Activated CD4-positive, CD25-positive, alpha-beta regulatory T cell treated with anti-CD3 and anti-CD28 coated beads, Interleukin-2, amount 50 U/mL, for 24 hours (primary cell): ENCODE measurements around the gene ELMO1.

Experiments used
- ATAC-seq, 2 donors: fragments of 150-1000 bp; cut with Tn5 transposase; one replicate each; pipeline ENCODE4 v1.10.0; 2021; ENCODE audit warnings: mild to moderate bottlenecking in 1 of 2, moderate library complexity in 1 of 2

Gene ELMO1

DNA sequence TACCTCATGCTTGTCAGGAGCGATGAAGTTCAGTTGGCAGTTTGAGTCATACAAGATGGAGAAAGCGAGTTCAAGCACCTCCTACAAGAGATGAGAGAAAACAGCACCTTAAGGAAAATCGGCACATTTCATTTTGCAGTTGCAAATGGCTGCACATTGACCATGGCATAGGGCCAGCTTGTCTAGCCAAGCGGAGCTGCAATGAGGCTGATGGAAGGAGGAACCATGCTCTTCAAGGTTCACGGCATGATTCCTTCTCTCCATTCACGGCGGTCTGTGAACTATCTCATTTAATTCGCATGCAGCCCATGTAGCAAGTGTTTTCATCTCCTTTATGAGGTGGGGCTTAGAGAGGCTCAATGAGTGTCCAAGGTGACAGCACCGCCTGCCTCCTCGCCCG lies 587.0 kb downstream of the ELMO1 start:
- ATAC-seq = no peak

DNA sequence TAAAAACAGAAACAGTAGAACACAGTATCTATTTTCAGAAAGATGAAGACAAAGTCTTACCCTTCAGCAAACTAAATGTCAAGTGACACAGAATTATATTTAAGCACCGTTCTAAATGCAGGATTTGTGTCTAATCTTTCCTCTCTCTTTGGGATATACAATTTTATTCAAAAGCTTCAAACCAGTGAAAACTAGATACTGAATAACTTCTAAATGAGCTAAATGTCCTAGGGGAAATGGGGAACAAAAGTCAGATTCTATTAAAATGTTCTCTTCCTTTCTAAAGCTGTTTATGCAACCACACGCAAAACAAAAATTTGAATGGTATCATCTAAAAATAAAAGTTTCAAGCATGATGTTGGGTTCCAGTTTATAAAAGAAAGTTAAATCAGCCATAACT lies 588.0 kb downstream of the ELMO1 start:
- ATAC-seq = no peak

DNA sequence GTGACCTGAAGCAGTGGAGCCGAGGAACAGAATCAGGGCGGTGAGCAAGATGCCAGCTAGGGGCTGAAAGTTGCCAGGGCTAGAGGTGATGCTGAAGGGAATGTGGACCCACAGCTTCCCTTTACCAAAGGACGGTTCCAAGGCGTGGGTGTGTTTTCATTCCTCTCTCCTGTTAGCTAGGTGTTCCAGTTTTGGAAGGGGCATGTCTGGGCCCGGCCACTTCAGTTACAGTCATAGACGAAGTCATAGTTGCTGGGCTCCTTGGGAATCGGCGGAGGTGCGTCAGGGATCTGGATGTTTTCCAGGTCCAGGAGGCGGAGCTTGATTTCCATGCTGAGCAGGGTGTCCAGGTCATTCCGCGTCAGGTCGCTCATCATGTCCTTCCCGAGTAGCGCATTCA lies 593.3 kb downstream of the ELMO1 start:
- ATAC-seq = no peak

DNA sequence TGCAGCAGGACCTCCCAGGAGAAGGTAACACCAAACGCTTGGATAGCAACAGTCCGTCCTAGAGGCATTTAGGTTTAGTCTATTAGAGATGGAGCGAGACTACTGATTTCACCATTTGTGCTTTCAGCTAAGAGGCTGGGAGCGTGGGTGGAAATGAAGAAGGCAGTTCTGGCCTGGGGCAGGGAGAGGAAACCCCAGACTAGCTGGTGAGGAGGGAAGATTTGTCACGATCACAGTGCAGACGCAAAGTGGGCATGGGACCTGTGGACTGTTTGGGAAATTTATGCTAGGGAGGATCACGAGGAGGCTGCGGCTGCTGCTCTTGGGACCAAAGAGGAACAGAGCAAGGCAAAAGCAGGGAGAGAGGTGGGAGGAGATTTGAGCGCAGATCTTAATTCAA lies 594.0 kb downstream of the ELMO1 start:
- no peak for ATAC-seq

DNA sequence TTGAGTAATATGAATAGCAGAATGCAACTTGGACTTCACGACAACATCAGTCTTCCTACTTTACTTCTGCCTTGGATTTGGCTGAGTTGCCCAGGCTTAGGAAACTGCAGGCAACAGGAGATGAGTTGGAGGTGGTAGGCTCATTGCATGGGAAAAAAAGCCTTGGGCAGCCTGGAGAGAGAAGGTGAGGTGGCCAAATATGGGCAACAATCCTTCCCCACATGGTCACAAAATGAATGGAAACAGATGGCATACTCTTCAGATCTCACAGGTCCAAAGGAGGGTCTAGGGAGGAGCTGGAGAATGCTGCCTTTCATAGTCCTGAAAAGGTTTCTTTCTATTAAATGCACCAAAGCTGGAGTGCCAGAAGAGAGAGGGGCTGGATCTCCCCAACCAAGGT lies 595.7 kb downstream of the ELMO1 start:
- ATAC-seq = no peak

DNA sequence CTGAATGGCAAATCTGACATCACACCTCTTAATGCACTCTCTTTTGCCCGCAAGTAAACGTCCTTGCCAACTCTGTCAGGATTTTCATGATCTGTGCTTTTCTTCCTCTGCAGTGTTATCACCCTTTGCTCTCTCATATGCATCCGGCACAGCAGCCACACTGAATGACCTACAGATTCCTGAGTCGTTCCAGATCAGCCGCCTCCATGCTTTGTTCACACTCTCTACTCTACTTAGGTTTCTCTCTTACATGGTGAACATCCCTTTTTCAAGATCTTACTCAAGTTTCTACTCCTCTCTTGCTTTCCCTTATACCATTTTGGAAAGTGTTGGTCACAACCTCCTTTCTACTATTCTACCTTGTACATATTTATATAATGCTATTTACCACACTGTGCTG lies 596.6 kb downstream of the ELMO1 start:
- ATAC-seq = no peak

DNA sequence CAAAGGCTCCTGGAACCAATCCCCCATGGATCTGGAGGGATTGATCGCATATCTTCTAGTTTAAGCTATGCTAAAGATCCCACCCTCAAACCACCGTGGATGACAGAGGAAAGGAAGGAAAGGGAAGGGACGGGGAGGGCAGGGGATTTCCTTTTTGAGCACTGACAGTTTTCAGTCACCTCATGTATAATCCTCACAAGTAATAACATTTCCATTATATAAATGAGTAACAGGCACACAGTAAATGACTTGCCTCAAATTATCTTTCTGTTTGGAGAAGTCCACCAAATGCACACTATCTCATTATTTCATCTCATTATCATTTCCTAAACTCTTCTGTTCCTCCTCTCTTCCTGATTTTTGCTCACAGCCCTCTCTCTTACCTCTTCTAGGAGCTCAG lies 597.3 kb downstream of the ELMO1 start:
- no peak for ATAC-seq

DNA sequence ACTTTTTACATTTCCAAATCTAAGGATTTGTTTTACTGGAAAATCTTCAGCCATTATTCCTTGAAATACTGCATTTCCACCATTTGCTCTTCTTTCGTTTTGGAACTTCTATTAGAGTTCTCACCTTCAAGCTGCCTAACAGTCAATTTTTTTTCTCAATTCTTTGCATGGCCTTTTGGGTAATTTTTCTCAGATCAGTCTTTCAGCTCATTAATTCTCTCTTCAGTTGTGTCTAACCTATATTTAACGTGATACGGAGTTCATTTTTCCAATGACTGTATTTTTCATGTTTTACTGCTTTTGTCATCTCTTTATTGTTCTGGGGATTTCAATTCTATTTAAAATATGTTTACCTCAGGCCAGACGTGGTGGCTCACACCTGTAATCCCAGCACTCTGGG lies 600.7 kb downstream of the ELMO1 start:
- ATAC-seq = no peak

DNA sequence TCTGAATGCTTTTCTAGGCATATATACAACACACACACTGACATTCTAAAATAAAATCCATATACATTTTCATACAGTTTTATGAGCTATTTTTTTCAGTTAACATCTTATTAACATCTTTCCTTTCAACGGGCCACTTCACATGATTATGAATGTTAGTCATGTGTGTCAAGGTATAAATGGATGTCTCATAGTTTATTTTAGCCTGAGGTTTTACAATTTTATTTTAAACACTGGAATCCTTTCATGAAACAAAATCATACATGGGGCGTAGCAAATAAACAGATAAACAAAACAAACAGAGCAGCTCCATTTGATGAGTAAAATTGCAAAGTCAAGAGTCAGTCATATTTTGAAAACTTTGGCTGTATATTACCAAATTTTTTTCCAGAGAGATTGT lies 604.3 kb downstream of the ELMO1 start:
- no peak for ATAC-seq

DNA sequence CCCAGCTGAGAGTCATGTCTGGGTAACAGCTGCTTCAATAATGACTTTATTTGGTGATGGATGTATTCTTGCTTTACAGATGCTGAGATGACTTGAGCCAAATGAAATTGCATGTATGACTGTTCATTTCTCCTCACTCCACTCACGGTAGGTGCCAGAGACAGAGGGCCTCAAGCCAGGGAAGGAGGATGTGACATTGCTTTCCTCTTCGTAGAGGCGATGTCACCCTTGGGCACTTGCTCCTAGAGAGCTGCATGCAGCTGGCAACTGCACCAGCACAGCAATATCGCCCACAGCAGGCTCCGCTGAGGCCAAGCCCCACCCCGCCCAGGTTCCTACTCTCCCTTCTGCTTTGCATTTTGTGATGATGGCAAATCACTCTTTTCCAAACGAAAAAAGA lies 607.8 kb downstream of the ELMO1 start:
- ATAC-seq = no peak

DNA sequence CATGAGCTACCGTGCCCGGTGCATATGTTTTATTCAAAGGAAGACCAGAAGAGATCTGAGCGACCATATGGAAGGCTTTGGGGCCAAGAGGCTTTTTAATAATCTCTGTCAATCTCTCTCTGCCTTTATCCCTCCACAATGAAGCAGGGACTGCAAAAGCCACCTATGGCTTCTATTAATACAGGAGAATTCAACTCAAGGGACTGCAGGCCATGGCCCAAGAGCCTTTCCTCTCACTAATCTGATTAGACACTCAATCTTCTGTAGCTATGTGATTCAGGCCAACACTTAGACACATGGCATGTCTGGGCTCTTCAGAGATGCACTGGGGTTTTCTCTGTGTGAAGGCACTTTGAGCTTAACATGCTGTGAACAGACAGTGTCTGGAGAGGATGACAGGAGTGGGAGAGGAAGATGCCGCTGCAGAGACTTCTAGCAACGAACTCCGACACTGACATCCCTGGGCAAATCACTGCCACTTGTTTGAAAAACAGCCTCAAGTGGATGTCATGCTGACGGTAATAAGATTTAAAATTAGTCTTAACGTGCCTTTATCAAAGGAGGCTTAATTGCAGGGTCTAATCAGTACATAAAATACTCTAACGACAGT lies 609.9 kb downstream of the ELMO1 start:
- ATAC-seq = no peak

DNA sequence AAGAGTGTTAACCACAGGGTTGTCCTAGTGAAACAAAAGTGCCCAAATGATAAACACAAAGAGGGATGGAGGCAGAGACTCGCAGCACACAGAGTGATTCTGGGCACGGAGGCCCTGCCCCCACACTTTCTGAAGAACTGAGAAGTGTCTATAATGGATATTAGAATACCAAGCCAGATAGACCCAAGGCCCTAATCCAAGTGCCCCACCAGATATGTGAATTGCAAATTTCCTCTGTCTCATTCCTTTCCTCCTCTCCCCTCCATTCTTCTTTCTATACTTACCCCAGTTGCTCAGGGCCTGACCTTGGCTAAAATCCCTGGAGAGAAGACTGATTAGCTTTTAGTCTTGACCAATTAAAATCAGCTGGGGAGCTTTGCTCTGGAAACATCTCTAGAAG lies 617.6 kb downstream of the ELMO1 start:
- no peak for ATAC-seq

DNA sequence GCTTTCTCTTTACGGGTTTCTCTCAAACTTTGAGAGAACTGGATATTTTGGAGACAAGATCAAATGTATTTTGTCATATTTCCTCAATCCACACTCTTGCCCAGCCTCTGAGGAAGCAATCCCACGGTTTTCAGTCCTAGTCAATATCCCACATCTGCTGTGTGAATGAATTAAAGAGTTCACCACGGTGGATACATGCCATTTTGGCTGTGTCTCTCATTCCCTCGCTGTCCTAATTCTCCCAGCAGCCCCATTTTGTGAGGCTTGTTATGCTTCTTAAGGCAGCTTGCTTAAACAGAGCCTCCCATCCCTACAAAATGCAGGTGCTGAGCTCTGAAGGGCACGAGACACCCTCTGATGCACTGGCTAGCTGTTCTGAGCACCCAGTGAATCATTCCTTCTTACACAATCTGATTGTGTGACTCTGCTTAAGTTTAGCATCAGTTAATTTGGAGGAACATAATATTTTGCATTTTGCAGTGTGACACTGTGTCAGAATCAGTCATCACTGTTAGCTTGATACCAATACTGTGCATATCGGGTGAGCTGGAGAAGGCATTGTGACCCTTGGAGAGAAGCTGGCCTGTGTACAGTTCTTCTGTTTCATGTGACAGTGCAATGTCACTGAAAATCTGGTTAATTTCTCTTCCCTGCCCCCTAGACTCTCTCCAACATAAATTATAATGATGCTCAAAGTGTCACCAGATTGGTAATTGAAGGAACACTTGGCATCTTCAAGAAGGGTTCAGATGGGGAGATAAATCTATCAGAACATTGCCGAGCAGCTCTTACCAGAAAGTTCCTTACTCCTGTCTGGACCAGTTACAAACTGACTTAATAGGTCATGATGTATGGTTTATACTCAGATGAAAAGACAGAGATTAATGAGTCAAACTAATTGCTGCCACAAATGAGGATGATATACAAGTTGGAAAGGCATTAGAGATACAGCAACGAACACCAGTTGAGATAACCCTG lies 620.6 kb downstream of the ELMO1 start:
- ATAC-seq = no peak

DNA sequence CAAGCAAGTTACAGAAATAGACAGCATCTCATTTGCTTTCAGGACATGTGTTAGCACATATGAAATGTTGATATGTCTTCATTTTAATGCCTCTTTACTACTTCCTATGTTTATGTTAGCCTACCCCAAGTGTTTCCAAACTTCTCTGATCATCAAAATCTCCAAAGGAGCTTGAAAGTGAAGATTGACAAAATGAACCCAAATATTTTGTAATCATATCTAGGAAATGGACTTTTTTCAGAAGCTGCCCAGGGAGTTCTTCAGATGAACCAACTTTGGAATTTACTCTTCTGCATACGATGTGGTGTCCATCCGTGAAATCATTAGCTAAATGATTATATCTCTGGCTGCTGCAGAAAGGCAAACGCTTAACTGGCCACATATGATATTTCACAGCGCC lies 623.2 kb downstream of the ELMO1 start:
- no peak for ATAC-seq

DNA sequence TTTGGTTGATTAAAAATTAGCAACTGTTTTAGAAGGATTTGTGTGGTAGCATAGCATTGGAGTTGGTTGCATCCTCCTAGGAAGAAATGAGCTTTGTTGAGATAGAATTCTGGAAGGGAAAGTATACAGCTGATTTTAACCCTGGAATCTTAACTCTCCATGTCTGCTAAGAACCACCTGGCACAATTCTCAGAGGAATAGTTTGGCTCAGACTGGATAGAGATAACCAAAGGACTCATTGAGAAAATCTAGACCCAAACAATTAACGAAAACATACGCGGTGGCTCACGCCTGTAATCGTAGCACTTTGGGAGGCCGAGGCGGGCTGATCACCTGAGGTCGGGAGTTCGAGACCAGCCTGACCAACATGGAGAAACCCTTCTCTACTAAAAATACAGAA lies 625.3 kb downstream of the ELMO1 start:
- ATAC-seq = no peak

DNA sequence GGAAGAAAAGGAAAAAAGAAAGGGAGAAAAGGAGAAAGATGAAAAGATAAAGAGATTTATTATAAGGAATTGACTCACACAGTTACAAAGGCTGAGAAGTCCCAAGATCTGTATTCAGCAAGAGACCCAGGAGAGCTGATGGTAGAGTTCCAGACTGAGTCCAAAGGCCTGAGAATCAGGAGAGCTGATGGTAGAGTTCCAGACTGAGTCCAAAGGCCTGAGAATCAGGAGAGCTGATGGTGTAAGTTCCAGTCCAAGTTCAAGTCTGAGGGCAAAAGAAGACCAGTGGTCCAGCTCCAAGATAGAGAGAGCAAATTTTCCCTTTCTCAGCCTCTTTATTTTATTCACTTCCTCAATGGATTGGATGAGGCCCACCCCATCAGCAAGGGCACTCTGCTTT lies 627.0 kb downstream of the ELMO1 start:
- no peak for ATAC-seq

DNA sequence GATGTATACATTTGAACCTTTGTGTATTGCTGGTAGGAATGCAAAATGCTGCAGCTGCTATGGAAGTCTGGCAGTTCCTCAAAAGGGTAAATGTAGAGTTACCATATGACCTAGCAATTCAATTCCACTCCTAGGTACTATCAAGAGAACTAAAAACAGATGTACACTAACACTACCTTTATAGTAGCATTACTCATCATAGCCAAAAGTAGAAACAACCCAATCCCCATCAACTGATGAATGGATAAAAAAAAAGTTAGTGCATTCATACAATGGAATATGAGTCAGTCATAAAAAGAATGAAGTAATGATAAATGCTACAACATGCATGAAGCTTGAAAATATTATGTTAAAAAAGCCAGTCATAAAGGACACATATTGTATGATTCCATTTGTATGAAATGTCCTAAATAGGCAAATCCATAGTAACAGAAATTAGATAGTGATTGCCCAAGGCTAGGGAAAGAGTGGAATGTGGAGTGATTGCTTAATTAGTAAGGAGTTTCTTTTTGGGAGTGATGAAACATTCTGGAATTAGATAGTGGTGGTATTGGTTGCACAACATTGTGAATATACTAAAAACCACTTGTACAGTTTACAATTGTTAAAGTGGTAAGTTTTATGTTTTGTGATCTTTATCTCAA lies 628.0 kb downstream of the ELMO1 start:
- peak; percentile 28 to 33 for ATAC-seq

DNA sequence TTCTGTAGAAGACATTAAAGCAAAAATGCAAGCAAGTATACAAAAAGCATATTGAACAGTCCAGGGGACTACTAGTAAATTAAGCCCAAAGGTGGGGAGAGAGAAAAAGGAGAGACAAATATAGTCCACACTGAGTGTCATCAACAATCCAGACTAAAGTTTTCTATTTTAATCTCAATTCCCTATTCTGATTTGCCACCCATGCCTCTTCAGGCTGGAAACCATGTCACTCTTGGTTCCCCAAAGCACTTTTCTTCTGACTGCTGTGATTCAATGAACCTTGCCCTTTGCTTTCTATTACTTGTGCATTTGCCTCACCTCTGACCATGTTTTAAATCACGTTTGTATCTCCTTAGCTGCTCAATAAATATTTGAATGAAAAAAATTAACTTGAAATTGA lies 629.0 kb downstream of the ELMO1 start:
- no peak for ATAC-seq

DNA sequence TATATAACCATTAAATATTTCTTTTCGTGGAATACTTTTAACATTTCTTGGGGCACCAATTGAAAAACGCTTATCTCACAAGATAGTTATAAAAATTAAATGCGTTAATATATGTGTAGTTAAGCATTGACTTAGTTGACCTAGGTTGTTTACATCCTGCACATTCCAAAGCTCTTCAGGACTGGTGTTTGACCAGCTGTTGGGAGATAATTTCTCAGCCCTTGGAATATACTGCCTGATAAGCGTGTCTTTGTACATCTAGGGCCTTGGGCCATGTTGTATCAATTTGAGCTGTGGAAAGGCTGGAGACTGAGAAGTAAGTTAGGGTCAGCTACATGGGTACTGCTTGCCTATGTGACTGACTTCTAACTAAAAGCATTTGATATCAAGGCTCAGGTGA lies 634.4 kb downstream of the ELMO1 start:
- no peak for ATAC-seq

DNA sequence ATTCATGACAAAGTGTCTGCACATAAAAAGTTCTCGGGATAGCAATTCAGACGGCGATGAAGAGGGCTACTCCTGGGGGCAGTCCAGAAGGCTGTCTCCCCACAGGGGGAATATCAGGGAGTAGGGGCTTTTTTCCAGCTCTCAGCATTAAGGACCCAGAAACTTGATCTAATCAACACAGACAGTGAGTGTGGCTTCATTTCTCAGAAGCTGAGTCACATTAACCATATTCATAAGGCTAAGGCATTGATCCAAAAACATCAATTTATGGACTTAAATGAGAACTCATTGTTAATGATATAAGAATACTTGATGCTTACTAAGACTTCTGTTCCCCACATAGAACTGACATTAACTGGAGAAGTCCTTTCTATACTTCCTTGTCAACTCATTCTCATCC lies 636.9 kb downstream of the ELMO1 start:
- ATAC-seq = no peak

DNA sequence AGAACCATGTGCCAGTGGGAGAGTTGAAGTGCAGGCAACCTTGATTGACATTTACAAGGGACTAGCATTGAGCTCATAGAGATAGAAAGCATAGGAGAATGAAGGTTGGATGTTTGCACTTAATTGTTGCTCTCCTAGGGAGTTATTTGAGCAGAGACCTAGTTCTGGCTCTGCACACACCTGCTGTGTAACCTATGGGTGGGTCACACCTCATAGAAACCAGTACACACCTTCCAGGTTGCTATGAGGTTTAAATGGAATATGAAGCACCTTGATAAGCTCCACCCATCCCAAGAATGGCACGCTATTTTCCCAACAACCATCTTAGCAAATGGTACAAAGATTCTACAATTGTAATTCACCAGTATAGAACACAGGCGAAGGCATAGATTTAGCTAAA lies 638.2 kb downstream of the ELMO1 start:
- no peak for ATAC-seq

DNA sequence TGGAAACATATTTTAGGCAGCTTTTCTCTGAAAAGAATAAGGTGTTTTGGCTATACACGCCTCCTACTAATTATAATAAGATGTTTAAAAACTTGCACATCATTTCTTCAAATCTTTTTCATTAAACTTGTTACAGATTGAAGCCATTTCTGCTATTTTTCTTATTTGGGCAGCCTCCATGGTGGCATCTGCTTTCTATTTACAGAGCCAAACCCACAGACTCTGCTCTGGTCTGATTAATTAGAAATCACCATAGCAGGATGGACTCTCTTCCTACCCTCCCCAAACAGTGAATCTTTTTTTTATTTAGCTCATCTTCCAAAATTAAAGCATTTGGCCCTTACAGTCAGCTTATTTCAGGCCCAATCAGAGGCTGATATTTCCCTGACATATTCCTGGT lies 638.6 kb downstream of the ELMO1 start:
- no peak for ATAC-seq

DNA sequence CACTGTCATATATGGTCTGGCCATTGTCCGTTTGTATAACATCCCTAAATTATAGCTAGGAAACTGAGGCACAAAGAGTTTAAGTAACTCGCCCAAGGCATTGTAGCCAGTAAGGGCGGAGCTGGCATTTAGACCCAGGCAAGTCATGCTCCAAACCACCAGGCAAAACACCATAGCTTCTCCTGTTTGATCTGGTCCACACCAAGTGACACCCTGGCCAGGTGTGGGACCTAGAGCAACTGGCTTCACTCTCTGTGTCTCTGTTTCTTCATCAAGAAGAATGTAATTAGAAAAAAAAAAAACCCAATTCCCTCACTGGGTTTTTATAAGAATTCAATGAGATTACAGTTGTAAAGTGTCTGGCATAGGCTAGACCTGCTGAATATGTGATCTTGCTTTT lies 639.2 kb downstream of the ELMO1 start:
- ATAC-seq = no peak

DNA sequence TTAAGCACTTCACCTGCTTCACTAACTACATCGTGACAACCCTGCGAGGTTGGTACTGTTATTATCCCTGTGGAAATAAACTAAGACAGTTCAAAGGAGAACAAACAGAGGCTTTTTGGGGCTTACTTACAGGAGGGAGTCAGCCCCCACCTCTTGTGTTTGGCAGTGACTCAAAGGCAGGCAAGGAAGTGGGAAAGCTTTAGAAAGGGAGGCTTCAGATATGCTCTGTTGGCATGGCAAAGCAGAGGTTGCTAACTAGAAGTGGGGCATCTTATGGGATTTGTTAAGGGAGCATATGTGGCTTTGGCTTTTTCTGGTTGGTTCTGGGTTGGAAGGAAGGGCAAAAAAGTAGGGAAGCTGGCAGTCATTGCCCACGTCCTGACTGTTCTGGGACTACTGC lies 639.6 kb downstream of the ELMO1 start:
- no peak for ATAC-seq
